ENCODE data around the gene DDC.
"Not testable (repeated sequence)": the region's sequence is repeated elsewhere in the genome, so short reads cannot be mapped to it uniquely, and the experiment has no call there.

The DDC gene

DNA sequence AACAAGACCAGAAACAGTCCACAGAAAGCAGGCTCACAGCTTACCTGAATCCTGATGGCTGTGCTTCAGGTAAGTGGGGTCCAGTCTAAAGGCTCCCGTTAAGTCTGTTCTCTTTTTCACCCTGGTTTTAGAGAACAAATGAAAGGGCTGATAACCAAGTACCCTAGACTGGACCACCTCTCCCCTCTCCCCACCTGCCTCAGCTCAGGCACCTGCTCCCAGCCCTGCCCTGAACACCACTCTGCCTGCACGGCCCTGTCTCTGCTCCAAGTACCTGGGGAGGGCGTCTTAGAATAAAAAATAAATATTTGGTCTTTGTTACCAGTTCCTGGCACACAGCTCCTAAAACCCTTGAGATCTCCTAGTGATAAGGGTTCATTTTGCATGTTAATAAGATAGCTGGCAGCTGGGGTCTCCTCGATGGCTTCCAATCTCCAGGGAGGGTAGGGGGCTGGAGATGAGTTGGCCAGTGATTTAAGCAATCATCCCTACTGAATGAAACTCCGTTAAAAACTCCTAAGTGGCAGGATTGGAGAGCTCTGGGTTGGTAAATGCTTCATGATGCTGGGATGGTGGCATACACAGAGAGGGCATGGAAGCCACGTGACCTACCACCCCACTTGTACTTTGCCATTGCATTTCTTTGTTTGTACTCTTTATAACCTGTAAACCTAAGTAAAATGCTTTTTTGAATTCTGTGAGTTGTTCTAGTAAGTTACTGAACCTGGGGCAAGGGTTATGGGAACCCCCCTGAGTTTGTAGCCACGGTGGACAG is 85.3 kb downstream of the DDC start:
- no peak for DNase-seq

DNA sequence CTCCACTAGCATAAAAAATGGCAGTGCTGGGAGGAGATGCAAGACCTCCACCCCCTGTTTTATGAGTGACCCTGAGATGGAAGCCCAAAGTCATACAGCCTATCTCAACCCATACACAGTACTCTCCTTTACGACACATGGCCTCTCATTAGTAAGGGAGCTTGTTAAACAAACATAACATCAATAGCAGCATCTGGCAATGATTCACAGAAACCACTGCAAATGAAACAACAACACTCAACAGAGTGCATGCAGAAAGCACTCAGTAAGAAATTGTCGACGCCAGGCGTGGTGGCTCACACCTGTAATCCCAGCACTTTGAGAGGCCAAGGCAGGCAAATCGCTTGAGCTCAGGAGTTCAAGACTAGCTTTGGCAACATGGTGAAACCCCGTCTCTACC is 87.6 kb downstream of the DDC start:
- no peak for DNase-seq

DNA sequence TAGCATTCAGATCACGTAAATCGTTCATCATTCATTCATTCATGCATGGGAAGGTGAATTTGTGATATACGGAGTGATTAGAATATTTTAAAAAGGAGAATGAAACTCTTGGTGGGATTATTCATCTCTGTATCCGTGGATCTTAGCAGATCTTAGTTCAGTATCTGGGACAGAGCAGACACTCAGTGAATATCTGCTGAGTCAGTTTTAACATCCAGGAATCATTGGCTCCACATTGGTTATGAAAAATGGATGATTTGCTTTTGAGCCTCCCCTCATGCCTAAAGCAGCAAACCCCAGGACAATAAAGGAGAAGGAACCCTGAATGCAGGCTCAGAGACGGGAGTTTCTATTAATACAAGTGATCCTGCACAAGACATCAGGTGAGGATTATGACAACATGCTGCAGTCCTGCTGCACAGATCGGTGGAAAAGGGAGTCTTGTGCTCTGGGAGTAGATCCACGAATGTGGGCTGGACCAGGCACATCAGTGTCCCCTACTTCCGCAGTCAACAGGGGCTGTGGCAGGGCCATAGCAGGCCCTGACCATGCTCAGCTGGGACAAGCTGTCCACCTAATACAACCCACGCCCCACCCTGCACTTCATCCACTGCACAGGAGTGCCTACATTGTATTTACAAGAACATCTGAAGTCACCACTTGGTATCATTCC is 88.1 kb downstream of the DDC start:
- DNase-seq, result no peak

DNA sequence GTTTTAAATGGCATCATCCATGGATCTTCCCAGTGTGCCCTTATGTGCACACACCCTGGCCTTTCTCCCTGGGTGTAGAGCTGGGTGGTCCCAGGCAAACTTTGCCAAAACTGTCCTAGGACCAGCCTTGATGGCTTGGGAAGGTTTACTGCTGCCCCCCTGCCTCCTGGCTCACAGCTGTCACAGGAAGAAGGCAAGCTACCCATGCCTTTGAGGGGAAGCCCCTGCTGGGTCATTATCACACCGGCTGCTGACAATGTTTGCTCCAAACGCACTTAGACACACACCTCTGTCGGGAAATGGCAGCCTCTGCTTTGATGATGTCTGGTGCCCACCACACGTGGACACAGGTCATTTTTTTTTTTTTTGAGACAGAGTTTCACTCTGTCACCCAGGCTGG is 89.9 kb downstream of the DDC start:
- DNase-seq, result no peak

DNA sequence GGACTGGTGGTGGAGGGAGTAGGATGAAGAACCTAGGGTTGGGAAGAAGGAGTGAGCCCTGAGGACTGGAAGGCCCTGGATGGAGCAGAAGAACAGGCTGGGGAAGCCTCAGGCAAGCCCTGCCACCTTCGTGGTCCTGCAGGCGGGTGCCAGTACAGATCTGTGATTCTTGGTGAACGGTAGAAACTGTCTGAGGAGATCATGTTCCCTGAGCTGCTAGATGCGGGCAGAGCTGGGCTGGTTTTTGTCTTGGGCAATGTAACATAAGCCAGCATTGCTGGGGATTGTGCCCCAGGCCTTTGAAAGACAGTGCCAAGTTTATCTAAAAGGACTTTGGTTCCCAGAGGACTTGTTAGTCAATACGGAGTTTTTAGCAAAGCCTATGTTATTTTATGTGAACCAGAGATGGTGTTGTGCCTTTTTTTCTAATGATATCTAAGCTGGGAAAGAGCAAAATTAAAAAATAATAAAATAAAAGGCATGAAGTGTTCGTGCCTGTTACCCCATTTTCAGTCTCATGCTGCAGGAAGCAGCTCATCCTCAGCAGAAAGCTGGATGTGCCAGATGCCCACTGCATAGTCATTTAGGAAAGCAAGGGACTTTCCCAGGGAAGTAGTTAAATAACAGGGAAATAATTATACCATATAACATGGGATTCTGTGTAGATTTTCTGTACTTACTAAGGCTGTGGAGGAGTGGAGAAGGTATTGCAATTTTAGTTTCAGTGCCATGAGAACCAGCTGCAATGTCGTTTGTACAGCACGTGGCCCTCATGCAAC is 90.6 kb downstream of the DDC start:
- DNase-seq, result no peak

DNA sequence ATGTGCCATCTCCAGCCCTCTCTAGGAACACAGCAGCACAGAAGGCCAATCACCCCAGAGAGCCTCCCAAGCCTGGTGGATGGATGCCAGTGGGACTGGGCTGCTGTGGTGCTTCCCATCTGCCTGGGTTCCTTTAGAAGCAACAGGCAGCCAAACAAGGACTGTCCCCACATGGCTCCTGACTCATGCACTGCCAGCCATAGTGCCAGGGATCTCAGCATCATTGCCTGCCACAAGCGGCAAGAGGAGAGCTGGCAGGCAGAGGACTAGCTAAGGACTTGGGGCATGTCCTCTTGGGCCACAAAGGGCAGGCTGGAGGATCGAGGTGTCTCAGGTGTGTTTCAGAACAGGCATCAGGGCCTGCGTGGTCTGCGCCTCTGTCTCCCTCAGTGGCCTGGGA is 91.7 kb downstream of the DDC start:
- no peak for DNase-seq

DNA sequence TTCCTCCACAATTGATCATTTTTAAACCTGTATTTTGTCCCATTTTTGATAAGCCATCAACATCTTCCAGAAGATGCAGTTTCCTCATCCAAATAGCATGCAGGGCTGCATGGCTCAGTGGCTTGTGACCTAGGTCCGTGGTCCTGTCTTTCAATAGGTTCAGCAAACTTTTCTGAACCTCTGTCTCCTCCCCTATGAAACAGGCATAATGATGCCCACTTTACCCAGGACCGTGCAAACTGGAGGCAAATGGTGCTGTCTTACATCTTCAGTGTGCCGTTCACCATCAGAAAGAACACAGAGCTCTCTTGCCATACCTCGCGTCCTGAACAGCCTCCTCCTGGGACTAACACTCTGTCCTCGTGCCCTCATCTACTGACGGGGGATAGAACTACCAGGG is 92.8 kb downstream of the DDC start:
- no peak for DNase-seq

DNA sequence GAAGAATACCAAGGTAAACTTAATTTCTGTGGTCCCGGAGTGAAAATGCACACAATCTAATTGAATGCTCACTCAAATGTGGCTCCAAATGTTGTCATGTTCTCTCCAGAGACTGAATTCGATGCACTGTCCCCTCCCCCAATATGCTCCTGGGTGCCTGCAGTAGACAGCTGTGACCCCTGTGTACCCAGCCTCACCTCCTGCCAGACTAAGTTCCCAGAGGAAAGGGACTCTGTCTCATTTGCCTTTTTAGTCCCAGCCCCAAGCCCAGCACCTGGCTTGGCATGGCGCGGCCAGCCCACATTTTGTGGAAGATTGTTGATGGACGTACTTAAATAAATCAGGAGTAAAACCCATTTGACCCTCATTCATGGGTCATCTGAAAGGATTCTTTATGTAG is 93.2 kb downstream of the DDC start:
- no peak for DNase-seq

DNA sequence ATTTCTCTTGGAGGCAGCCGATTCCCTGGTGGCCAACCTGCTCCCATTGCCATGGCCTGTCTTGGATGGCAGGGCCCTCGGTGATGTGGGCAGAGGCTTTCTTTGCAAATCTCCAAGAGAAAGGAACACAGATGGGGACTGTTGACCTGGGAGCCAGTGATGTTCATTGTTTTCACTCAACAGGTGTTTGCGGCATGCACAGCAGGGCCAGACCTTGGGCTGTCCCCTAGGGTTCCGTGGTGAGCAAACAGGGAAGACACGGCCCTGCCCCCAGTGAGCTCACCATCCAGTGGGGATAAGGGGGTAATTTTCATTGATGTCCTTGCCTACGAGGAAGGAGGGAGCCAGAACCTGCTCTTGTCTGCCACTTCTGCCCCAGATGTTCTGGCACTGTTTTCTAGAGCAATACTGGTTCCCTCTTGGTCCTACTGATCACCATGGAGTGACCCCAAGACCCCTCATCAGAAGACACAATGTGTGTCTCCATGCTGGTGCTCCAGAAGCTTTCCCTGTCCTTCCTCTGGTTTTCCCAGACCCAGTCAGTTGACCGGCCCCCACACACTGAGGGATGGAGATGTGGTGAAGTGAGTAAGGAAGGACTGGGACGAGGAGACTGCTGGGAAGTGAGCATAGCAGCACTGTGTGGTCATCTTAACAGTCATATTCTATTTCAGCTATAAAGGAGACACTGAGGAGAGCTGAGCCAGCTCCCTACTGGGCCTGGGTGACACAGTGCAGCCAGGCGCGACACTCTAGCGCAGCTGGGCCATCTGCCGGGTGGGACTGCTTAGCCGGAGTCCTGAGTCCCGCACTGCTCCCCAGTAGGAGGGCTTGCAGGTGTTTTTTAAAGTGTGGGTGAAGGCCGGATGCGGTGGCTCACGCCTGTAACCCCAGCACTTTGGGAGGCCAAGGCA is 94.7 kb downstream of the DDC start:
- DNase-seq, result no peak

DNA sequence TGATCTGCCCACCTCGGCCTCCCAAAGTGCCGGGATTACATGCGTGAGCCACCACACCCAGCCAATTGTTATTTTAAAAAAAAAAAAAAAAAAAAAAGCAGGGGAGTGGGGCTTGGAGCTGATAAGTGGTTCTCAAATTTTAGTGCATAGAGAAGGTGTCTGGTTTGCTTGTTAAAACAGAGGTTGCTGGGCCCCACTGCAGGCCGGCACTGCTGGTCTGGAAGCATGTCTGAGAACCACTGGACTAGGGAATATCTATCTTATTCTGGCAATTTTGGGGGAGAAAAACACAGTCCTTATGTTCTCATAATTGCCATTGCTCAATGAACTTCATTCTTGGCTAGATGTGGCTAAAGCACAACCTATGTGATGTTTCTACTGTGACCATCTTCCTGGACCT is 96.0 kb downstream of the DDC start:
- DNase-seq, result no peak

DNA sequence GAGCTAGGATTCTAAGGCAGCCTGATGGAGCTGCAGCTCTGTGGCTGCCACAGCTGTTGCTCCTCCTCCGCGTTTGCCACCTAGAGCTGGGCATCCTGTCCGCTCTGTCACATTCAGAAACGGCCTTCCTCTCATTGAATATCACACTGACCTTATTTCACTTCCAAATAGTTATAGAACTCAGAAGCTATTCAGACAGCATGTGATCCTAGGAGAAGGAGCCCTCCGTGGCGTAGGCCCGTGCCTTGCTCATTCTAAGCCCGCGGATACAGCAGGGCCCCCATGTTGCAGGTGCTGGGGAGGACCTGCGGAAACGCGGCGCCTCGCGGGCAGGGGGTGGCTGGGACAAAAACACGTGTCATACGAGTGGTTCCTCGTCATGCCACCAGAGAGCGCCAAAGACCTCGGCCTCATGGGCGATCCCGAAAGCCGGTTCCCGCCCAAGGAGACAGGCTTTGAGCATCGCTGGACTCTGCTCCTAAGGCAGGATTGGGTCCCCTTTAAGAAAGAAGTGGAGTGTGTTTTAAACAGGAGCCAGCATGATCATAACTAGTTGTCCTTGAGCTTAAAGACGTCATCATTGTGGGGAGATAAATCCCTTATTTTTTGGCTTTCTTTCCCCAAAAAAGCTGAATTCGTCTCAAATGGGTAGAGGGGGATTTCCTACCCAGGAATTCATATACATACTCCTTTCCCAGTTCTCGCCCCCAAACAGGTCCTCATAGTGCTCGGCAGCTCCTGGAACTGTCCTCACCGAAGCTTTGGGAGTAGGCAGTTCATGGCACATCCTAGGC is 97.2 kb downstream of the DDC start:
- peak; percentile 78 for DNase-seq

DNA sequence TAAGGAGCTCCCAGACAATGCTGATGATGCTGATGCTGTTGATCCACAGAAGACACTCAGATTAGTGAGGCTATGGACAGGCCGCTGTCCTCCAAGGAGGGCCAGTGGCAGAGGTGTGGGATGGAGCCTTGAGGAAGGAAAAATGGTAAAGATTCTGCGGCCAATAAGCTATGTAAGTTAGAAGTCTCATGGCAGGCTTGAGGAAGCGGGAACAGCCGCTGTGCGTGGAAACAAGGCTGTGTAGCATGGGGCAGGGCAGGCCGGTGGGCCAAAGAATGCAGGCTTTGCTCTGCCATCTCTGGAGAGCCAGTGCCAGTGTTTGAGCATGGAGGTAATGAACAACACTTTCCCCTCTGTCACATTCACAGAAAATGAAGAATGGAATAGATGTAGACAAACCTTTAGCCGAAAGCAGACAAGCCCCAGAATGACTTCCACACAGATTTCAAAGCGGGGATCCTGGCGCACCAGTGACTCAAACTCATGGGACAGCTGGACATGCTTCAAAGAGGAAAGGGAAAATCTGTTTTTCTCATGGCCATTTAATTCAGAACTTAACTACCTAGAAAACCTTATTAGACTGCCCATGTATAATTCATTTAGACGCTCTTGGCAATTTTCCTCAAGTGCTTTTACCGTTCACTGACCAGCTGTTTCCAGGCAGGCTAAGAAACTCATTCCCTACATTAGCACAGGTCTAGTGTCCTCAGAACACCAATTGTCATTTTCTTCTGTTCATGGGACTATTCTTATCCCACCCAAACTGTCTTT is 98.2 kb downstream of the DDC start:
- no peak for DNase-seq

DNA sequence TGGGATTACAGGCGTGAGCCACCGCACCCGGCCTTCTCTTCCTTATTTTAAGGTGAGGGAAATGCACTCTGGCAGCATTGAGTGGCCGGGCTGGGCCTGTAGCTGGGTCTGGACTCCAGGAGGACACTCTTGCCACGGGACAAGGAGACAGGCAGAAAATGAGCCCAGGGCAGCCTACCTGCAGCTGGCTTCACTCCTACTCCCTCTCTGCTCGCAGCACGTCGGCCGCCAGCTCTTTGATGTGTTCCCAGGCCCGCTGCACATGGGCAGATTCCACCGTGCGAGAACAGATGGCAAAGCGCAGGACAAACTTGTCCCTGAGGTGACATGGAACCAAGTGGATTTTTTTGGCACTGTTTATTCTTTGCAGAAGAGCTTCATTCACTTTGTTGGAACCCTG is 102.2 kb downstream of the DDC start:
- DNase-seq, result no peak

DNA sequence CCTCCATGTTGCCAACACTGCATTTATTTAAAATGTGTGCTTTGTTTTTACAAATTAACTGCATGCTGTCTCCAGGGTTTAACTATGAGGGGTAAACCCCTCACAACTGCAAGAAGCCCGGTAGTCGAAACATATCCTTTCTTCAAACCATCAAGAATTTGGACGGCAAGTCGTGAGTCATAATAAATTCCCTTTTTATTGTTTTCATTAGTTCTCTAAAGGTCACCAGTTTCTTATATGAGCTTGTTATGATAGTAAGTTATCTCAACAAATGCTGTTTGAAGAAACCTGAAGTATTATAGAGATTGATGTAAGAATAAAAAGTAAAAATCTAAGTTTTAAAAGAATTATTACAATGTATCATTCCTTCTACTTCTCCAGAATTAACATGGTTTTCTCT is 102.8 kb downstream of the DDC start:
- DNase-seq, result no peak

DNA sequence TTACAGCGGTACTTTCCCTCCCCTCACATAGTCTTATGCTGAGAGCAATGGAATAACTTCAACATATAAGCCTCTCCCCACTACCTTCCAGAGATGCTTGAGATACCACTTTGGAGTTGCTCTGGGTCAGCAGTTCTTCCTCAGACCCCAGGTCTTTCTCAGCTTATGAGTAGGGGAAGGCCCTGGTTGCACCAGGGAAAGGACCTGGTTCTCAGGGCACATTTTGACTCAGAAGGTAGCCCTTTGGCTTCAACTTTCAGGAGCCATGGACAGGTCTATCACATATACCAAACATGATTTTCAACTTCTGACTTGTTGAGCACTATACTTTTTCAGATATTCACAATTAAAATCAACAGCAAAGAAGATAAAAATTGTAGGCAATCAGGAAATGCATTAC is 103.5 kb downstream of the DDC start:
- no peak for DNase-seq

DNA sequence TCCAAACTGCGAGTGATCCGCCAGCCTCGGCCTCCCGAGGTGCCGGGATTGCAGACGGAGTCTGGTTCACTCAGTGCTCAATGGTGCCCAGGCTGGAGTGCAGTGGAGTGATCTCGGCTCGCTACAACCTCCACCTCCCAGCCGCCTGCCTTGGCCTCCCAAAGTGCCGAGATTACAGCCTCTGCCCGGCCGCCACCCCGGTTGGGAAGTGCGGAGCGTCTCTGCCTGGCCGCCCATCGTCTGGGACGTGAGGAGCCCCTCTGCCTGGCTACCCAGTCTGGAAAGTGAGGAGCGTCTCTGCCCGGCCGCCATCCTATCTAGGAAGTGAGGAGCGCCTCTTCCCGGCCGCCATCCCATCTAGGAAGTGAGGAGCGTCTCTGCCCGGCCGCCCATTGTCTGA is 106.0 kb downstream of the DDC start:
- DNase-seq, result not testable (repeated sequence)

DNA sequence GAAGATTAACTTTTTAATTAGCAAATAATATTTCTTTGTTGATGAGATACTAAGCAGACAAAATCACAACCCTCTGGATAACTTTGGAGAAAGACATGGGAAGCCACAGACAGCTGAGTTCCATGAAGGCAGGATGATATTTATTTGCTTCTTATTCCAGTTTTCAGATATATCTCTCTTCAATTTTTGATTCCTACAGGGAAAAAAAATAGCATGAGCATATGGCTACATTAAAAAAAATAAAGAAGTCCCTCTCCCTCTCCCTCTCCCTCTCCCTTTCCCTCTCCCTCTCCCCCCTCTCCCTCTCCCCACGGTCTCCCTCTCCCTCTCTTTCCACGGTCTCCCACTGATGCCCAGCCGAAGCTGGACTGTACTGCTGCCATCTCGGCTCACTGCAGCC is 106.6 kb downstream of the DDC start:
- DNase-seq, result not testable (repeated sequence)

DNA sequence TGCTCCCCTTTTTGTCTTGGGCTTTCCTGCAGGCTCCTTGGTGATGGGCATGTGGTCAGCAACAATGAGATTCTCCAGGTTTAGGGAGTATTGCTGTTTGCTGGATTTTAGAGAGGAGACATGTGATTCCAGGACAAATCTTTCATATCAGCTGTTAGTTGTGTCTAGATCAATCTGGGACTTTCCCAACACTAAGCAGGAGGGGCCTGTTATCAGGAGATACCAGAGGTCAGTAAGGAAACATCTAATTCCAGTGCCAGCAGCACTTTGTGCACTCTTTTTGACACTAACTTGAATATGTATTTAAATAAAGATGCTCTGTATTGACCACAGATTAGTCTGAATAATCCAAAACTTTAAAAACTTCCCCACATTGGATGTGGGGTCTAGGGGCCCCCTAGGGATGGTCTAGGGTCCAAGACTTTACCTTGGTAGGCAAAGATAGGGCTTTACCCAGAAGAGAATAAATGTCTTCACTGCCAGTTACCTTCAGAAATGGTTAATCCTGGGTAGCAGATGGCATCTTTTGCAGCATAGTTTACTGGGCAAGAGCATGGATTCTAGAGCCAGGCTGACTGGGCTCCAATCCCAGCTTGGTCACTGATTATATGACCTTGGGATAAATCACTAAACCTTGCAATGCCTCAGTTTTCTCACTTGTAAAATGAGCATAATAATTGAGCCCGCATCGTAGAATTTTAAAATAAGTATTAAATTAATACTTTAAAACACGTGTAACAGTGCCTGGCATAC is 108.7 kb downstream of the DDC start:
- DNase-seq, result no peak

DNA sequence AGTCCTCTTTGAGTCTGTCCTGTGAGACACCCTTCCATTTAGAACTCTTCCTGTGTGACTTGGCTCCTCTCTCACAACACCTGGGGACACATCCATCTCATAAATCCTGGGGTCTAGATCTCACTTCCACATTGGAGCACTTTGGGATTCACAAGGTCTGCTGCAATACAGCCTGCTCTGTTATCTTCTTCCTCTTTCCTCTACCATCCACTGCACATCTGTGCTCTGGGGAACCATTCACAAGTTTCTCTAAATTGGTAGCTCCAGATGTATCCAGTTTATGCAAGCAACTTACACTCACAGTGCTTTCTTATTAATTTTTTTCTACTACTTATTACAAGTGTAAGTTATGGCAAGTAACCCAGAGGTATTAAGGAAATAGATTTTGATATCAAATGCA is 109.5 kb downstream of the DDC start:
- no peak for DNase-seq

DNA sequence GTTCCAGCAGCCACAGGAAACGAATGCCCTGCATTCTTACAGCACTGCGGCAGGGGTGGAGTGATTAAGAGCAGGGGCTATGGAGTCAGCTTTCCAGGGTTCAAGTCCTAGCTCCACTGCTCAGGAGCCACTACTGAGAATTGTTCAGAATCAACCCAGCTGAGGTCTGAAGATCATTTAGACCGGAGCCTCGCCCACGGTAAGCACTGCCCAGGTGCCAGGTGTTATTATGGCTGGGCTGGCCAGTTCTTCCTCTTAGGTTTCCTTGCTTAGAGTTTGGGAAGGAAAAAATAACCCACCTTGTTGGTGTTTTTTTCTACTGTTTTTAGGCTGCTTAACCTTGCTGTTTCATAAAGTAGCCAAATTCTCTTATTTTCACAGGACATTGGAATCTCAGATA is 110.2 kb downstream of the DDC start:
- no peak for DNase-seq
